K562 (cell line): ENCODE measurements around the gene BLTP3B. TPM values are rescaled to one million over a fixed set of nuclear protein-coding genes. Genes with fewer than 3 reads are reported as not detected.

Experiments
- C11orf30 ChIP-seq: fragments of 450-650 bp; IDR thresholded peaks from 2 replicates; pipeline ENCODE4 v1.6.1; 2016; ENCODE audit warnings: low read depth, mild to moderate bottlenecking
- CBFA2T2 ChIP-seq: fragments of 450-650 bp; conservative IDR thresholded peaks from 2 replicates; pipeline ENCODE4 v1.6.1; 2017; ENCODE audit warnings: mild to moderate bottlenecking
- CCNT2 ChIP-seq: IDR thresholded peaks from 2 replicates; pipeline ENCODE4 v1.6.1; 2011; ENCODE audit warnings: borderline replicate concordance, low read depth, mild to moderate bottlenecking, moderate library complexity, mixed read lengths, low read length; ENCODE audit not compliant: insufficient read length; ENCODE audit errors: extremely low read depth
- CREM ChIP-seq: IDR thresholded peaks from 2 replicates; pipeline ENCODE4 v1.6.1; 2014; ENCODE audit warnings: antibody characterized with exemption, low read depth
- HDGF ChIP-seq: fragments of 450-650 bp; IDR thresholded peaks from 2 replicates; pipeline ENCODE4 v1.6.1; 2016
- OTX1 ChIP-seq: fragments of 450-650 bp; formaldehyde crosslinking; IDR thresholded peaks from 2 replicates; pipeline ENCODE4 v1.4.0; 2022; ENCODE audit warnings: mild to moderate bottlenecking
- PHB2 ChIP-seq: fragments of 450-650 bp; IDR thresholded peaks from 2 replicates; pipeline ENCODE4 v1.6.1; 2017; ENCODE audit warnings: low read depth
- PHF8 ChIP-seq: fragments of 200-600 bp; sonication (generic); IDR thresholded peaks from 2 replicates; pipeline ENCODE4 v1.6.1; 2012; ENCODE audit warnings: mixed run types, mild to moderate bottlenecking, inconsistent platforms, low read length, moderate library complexity, borderline replicate concordance
- RB1 ChIP-seq: fragments of 450-650 bp; IDR thresholded peaks from 2 replicates; pipeline ENCODE4 v1.6.1; 2017; ENCODE audit warnings: low read depth, mild to moderate bottlenecking
- ZNF134 ChIP-seq: fragments of 250-450 bp; sonication (Bioruptor Pico); conservative IDR thresholded peaks from 2 replicates; pipeline ENCODE4 v1.4.0; 2020
- ZNF77 ChIP-seq: fragments of 250-450 bp; sonication (Bioruptor Pico); IDR thresholded peaks from 2 replicates; pipeline ENCODE4 v1.5.0; 2020
- polyA plus RNA-seq, 8 experiments: library from polyadenylated mRNA; depleted of rRNA in 4 of 8; stranded (reverse) in 5 of 8; unstranded in 3 of 8; fragments of >200 nt; fragmentation: Nextera tagmentation in 2 of 8; fragmentation: Illumina TruSeq in 1 of 8; extraction: Ambion mirVana in 2 of 8; extraction: Trizol in 1 of 8; gene quantifications; 2 replicates each; pipeline versions ENCODE4 v1.2.1 to v1.2.3, GENCODE V29; 2011 to 2014; ENCODE audit warnings: inconsistent platforms in 1 of 8, missing spikeins in 1 of 8
- total RNA-seq, 7 experiments: library from RNA; depleted of rRNA in 6 of 7; stranded (reverse); fragments of >200 nt in 6 of 7; fragmentation: Illumina TruSeq in 2 of 7; extraction: Trizol in 2 of 7; gene quantifications; 2 replicates each; pipeline versions ENCODE4 v1.2.1 to v1.2.3, GENCODE V29; 2011 to 2021; ENCODE audit warnings: low replicate concordance in 1 of 7
- TF ChIP-seq, protein P1 (sequence below), 2 experiments: fragments of 450-650 bp; IDR thresholded peaks; 2 replicates each; pipeline ENCODE4 v1.6.1; 2018; ENCODE audit warnings: mild to moderate bottlenecking in 2 of 2, low read depth in 1 of 2; ENCODE audit not compliant: partially characterized antibody in 2 of 2
- TF ChIP-seq, protein P2 (sequence below): fragments of 450-650 bp; IDR thresholded peaks from 2 replicates; pipeline ENCODE4 v1.6.1; 2018; ENCODE audit not compliant: partially characterized antibody
- TF ChIP-seq, protein P3 (sequence below): sonication (generic); formaldehyde crosslinking; IDR thresholded peaks from 2 replicates; pipeline ENCODE4 v1.8.1; 2023; ENCODE audit warnings: mild to moderate bottlenecking, missing genetic modification reagents
- TF ChIP-seq, protein P4 (sequence below): fragments of 250-450 bp; sonication (Bioruptor Pico); IDR thresholded peaks from 2 replicates; pipeline ENCODE4 v1.4.0; 2020; ENCODE audit warnings: mild to moderate bottlenecking, moderate library complexity

BLTP3B gene
- total and polyA plus RNA-seq, 9 of the 15 experiments (the other 6 are each of a cell fraction or from before 2014, with no cell fraction given) = 3.9 to 27.4 (median 19.7) TPM

DNA sequence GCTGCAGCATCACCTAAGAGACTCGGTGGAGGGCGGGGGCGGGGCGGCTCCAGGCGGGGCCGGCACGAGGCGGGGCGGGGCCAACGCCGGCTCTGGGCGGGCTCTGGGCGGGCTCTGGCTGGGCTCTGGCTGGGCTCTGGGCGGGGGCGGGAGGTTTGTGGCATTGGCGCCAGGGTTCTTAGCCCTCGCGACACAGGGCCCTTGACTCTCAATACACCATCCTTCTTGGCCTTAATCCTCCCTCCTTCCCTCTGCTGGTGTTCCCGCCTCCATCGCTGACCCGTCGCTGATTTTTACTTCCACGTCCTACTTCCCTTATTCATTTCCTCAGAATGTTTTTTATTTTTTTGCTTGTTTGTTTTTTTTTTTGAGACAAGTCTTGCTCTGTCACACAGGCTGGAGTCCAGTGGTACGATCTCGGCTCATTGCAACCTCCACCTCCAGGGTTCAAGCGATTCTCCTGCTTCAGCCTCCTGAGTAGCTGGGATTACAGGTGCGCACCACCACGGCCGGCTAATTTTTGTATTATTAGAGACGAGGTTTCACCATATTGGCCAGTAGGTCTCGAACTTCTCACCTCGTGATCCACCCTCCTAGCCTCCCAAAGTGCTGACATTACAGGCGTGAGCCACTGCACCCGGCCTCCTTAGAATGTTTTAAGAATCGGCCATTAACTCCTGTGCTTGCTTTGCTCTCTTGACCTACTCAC lies at the start of gene BLTP3B (continued):
- TF ChIP-seq, protein P1, sequence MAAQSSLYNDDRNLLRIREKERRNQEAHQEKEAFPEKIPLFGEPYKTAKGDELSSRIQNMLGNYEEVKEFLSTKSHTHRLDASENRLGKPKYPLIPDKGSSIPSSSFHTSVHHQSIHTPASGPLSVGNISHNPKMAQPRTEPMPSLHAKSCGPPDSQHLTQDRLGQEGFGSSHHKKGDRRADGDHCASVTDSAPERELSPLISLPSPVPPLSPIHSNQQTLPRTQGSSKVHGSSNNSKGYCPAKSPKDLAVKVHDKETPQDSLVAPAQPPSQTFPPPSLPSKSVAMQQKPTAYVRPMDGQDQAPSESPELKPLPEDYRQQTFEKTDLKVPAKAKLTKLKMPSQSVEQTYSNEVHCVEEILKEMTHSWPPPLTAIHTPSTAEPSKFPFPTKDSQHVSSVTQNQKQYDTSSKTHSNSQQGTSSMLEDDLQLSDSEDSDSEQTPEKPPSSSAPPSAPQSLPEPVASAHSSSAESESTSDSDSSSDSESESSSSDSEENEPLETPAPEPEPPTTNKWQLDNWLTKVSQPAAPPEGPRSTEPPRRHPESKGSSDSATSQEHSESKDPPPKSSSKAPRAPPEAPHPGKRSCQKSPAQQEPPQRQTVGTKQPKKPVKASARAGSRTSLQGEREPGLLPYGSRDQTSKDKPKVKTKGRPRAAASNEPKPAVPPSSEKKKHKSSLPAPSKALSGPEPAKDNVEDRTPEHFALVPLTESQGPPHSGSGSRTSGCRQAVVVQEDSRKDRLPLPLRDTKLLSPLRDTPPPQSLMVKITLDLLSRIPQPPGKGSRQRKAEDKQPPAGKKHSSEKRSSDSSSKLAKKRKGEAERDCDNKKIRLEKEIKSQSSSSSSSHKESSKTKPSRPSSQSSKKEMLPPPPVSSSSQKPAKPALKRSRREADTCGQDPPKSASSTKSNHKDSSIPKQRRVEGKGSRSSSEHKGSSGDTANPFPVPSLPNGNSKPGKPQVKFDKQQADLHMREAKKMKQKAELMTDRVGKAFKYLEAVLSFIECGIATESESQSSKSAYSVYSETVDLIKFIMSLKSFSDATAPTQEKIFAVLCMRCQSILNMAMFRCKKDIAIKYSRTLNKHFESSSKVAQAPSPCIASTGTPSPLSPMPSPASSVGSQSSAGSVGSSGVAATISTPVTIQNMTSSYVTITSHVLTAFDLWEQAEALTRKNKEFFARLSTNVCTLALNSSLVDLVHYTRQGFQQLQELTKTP (IDR thresholded peaks at IDR 0.05; ENCODE audit: low read depth in 1 of 2, partially characterized antibody in 2 of 2) = peak in 1 of 2 experiments; percentile 31
- TF ChIP-seq PHB2 = peak; percentile 46; the same call in 1 of the 2 replicates
- TF ChIP-seq, protein P2, sequence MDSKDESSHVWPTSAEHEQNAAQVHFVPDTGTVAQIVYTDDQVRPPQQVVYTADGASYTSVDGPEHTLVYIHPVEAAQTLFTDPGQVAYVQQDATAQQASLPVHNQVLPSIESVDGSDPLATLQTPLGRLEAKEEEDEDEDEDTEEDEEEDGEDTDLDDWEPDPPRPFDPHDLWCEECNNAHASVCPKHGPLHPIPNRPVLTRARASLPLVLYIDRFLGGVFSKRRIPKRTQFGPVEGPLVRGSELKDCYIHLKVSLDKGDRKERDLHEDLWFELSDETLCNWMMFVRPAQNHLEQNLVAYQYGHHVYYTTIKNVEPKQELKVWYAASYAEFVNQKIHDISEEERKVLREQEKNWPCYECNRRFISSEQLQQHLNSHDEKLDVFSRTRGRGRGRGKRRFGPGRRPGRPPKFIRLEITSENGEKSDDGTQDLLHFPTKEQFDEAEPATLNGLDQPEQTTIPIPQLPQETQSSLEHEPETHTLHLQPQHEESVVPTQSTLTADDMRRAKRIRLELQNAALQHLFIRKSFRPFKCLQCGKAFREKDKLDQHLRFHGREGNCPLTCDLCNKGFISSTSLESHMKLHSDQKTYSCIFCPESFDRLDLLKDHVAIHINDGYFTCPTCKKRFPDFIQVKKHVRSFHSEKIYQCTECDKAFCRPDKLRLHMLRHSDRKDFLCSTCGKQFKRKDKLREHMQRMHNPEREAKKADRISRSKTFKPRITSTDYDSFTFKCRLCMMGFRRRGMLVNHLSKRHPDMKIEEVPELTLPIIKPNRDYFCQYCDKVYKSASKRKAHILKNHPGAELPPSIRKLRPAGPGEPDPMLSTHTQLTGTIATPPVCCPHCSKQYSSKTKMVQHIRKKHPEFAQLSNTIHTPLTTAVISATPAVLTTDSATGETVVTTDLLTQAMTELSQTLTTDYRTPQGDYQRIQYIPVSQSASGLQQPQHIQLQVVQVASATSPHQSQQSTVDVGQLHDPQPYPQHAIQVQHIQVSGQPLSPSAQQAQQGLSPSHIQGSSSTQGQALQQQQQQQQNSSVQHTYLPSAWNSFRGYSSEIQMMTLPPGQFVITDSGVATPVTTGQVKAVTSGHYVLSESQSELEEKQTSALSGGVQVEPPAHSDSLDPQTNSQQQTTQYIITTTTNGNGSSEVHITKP = peak; percentile 52
- TF ChIP-seq CREM = no peak
- no peak for TF ChIP-seq C11orf30
- TF ChIP-seq HDGF = peak; percentile 79; the same call in 1 of the 2 replicates
- TF ChIP-seq CBFA2T2 = no peak
- no peak for TF ChIP-seq ZNF77
- TF ChIP-seq, protein P3, sequence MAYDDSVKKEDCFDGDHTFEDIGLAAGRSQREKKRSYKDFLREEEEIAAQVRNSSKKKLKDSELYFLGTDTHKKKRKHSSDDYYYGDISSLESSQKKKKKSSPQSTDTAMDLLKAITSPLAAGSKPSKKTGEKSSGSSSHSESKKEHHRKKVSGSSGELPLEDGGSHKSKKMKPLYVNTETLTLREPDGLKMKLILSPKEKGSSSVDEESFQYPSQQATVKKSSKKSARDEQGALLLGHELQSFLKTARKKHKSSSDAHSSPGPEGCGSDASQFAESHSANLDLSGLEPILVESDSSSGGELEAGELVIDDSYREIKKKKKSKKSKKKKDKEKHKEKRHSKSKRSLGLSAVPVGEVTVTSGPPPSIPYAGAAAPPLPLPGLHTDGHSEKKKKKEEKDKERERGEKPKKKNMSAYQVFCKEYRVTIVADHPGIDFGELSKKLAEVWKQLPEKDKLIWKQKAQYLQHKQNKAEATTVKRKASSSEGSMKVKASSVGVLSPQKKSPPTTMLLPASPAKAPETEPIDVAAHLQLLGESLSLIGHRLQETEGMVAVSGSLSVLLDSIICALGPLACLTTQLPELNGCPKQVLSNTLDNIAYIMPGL (CRISPR knock-in tag) = no peak
- TF ChIP-seq, protein P4, sequence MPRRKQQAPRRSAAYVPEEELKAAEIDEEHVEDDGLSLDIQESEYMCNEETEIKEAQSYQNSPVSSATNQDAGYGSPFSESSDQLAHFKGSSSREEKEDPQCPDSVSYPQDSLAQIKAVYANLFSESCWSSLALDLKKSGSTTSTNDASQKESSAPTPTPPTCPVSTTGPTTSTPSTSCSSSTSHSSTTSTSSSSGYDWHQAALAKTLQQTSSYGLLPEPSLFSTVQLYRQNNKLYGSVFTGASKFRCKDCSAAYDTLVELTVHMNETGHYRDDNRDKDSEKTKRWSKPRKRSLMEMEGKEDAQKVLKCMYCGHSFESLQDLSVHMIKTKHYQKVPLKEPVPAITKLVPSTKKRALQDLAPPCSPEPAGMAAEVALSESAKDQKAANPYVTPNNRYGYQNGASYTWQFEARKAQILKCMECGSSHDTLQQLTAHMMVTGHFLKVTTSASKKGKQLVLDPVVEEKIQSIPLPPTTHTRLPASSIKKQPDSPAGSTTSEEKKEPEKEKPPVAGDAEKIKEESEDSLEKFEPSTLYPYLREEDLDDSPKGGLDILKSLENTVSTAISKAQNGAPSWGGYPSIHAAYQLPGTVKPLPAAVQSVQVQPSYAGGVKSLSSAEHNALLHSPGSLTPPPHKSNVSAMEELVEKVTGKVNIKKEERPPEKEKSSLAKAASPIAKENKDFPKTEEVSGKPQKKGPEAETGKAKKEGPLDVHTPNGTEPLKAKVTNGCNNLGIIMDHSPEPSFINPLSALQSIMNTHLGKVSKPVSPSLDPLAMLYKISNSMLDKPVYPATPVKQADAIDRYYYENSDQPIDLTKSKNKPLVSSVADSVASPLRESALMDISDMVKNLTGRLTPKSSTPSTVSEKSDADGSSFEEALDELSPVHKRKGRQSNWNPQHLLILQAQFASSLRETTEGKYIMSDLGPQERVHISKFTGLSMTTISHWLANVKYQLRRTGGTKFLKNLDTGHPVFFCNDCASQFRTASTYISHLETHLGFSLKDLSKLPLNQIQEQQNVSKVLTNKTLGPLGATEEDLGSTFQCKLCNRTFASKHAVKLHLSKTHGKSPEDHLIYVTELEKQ = no peak
- TF ChIP-seq PHF8 = peak; percentile 13; the same call in 1 of the 2 replicates
- 0 out of 2 replicates have a peak, but pooled peaks have one; percentile 1 for TF ChIP-seq RB1
- peak; percentile 6 for TF ChIP-seq CCNT2
- TF ChIP-seq OTX1 = no peak
- TF ChIP-seq ZNF134 (CRISPR knock-in tag) = no peak
